Measurements from ENCODE around the gene SPSB2. TPM values are rescaled to one million over a fixed set of nuclear protein-coding genes. Genes with fewer than 3 reads are reported as not detected.
"Not testable (repeated sequence)": the region's sequence is repeated elsewhere in the genome, so short reads cannot be mapped to it uniquely, and the experiment has no call there.

SPSB2 gene
- polyA plus RNA-seq, 6 donors from 2014 or later = 7.9 to 15.5 (median 8.9) TPM

GRCh38 chr12:6872073-6873048 is 742 bp downstream of the SPSB2 start:
- H3K9me3 Mint-ChIP-seq = no peaks in the 10 kb centered on the region
- peak overlapping the region; percentile 90 to 95 (median 94) for H3K4me3 Mint-ChIP-seq

GRCh38 chr12:6871052-6871957 is 1.8 kb downstream of the SPSB2 start:
- H3K4me1 Mint-ChIP-seq = peaks cover 36 to 56% (median 52%) of the 10 kb centered on the region in 3 donors
- ATAC-seq (ENCODE audit: low read depth in 2 of 2) (no peak), DNase-seq (no peak)
- no peaks in the 10 kb centered on the region for H3K36me3 Mint-ChIP-seq
- no peaks in the 10 kb centered on the region for H3K9me3 Mint-ChIP-seq
- H3K27ac Mint-ChIP-seq = peak overlapping the region in 2 of 6 donors; percentile 41 to 89
- H3K27me3 Mint-ChIP-seq = no peaks in the 10 kb centered on the region
- peak overlapping the region; percentile 90 to 95 (median 94) for H3K4me3 Mint-ChIP-seq

More at GRCh38 chr12:6872073-6873048, 742 bp downstream of the SPSB2 start:
- ATAC-seq (ENCODE audit: low read depth in 2 of 2) (peak; percentile 31 to 41), DNase-seq (peak; percentile 84)
- peaks cover 36 to 52% (median 48%) of the 10 kb centered on the region in 3 donors for H3K4me1 Mint-ChIP-seq
- no peaks in the 10 kb centered on the region for H3K36me3 Mint-ChIP-seq
- no peaks in the 10 kb centered on the region for H3K27me3 Mint-ChIP-seq
- H3K27ac Mint-ChIP-seq = peak overlapping the region; percentile 81 to 94 (median 89)

GRCh38 chr12:6870304-6870703 is 2.8 kb downstream of the SPSB2 start:
- not testable (repeated sequence) for H3K36me3 Mint-ChIP-seq; H3K9me3 Mint-ChIP-seq; ATAC-seq (ENCODE audit: low read depth in 2 of 2); DNase-seq; H3K27ac Mint-ChIP-seq; H3K27me3 Mint-ChIP-seq
- Mint-ChIP-seq H3K4me3 (peak overlapping the region in 4 of 8 donors; percentile 55 to 75 (median 66)), H3K4me1 (peaks cover 36 to 59% (median 52%) of the 10 kb centered on the region in 3 donors)

- Mint-ChIP-seq H3K4me1 (peaks cover 39 to 59% (median 52%) of the 10 kb centered on the region in 3 donors), H3K27ac (peak overlapping the region; percentile 18 to 92 (median 74)), H3K27me3 (no peaks in the 10 kb centered on the region), H3K36me3 (peaks cover 7 to 9% of the 10 kb centered on the region in 2 donors), H3K9me3 (no peaks in the 10 kb centered on the region), H3K4me3 (peak overlapping the region; percentile 52 to 92 (median 86))
- peak; percentile 81 for DNase-seq
- ATAC-seq (ENCODE audit: low read depth in 2 of 2) = peak; percentile 13 to 26
These were observed 3.8 kb downstream of the SPSB2 start for GRCh38 chr12:6869049-6870021.

- peaks cover 37 to 54% (median 47%) of the 10 kb centered on the region in 3 donors for H3K4me1 Mint-ChIP-seq
- DNase-seq = no peak
These were observed 4.7 kb downstream of the SPSB2 start for GRCh38 chr12:6868211-6869048.

GRCh38 chr12:6867413-6868210 is 5.5 kb downstream of the SPSB2 start, which contains the start of gene TPI1:
TPI1 (plus strand) TSS chr12:6867531; CDS start chr12:6867567, 36 bp downstream.
- ATAC-seq (ENCODE audit: low read depth in 2 of 2) = peak; percentile 72 to 73
- no peaks in the 10 kb centered on the region for H3K27me3 Mint-ChIP-seq
- no peaks in the 10 kb centered on the region for H3K9me3 Mint-ChIP-seq
- H3K4me1 Mint-ChIP-seq = peaks cover 35 to 53% (median 41%) of the 10 kb centered on the region in 3 donors
- H3K36me3 Mint-ChIP-seq = peaks cover 7 to 17% of the 10 kb centered on the region in 2 donors
- H3K27ac Mint-ChIP-seq = peak within 1 kb of the TSS; percentile 60 to 94 (median 81)
- peak within 1 kb of the TSS; percentile 81 to 98 (median 92) for H3K4me3 Mint-ChIP-seq
- peak; percentile 61 for DNase-seq

More at GRCh38 chr12:6868211-6869048, 4.7 kb downstream of the SPSB2 start:
- Mint-ChIP-seq H3K36me3 (peaks cover 7 to 12% of the 10 kb centered on the region in 2 donors), H3K27me3 (no peaks in the 10 kb centered on the region), H3K27ac (peak overlapping the region in 5 of 6 donors; percentile 37 to 92 (median 67)), H3K4me3 (peak overlapping the region; percentile 81 to 92 (median 86)), H3K9me3 (no peaks in the 10 kb centered on the region)
- ATAC-seq (ENCODE audit: low read depth in 2 of 2) = no peak

- Mint-ChIP-seq H3K36me3 (peaks cover 7 to 17% of the 10 kb centered on the region in 2 donors), H3K4me3 (peak overlapping the region; percentile 81 to 98 (median 92)), H3K9me3 (no peaks in the 10 kb centered on the region), H3K27ac (peak overlapping the region in 5 of 6 donors; percentile 18 to 94 (median 67)), H3K27me3 (no peaks in the 10 kb centered on the region), H3K4me1 (peaks cover 28 to 47% (median 35%) of the 10 kb centered on the region in 3 donors)
- peak; percentile 3 to 13 for ATAC-seq (ENCODE audit: low read depth in 2 of 2)
- no peak for DNase-seq
These were observed 6.1 kb downstream of the SPSB2 start for GRCh38 chr12:6866920-6867412.

GRCh38 chr12:6866163-6866919 is 6.8 kb downstream of the SPSB2 start:
- ATAC-seq (ENCODE audit: low read depth in 2 of 2) = no peak
- no peaks in the 10 kb centered on the region for H3K9me3 Mint-ChIP-seq
- H3K36me3 Mint-ChIP-seq = peaks cover 7 to 18% of the 10 kb centered on the region in 2 donors
- no peaks in the 10 kb centered on the region for H3K27me3 Mint-ChIP-seq
- H3K4me3 Mint-ChIP-seq = peak overlapping the region; percentile 81 to 98 (median 92)
- H3K27ac Mint-ChIP-seq = peak overlapping the region in 2 of 6 donors; percentile 89 to 94
- peaks cover 24 to 40% (median 30%) of the 10 kb centered on the region in 3 donors for H3K4me1 Mint-ChIP-seq
- no peak for DNase-seq

GRCh38 chr12:6865307-6865706 is 7.8 kb downstream of the SPSB2 start:
- not testable (repeated sequence) for H3K9me3 Mint-ChIP-seq; DNase-seq; H3K27me3 Mint-ChIP-seq; ATAC-seq (ENCODE audit: low read depth in 2 of 2)
- H3K4me3 Mint-ChIP-seq = peak overlapping the region in 5 of 8 donors; percentile 48 to 93 (median 81)
- H3K36me3 Mint-ChIP-seq = peaks cover 16 to 28% of the 10 kb centered on the region in 2 donors
- peak overlapping the region in 1 of 6 donors; percentile 65 for H3K27ac Mint-ChIP-seq
- H3K4me1 Mint-ChIP-seq = peaks cover 20 to 31% (median 24%) of the 10 kb centered on the region in 3 donors

Data from naive B cell (primary cell).